Measurements from ENCODE around the gene OR5T1. TPM values are rescaled to one million over a fixed set of nuclear protein-coding genes. Genes with fewer than 3 reads are reported as not detected.

The OR5T1 gene
- not detected for total RNA-seq

GRCh38 chr11:56273854-56274253 is at the start of gene OR5T1:
OR5T1 (plus strand) TSS chr11:56274154; CDS start chr11:56275639, 1,485 bp downstream.
- no peak for ATAC-seq
- intact Hi-C loops (cut with DNase I) = no loop called here
- no peak for DNase-seq (ENCODE audit: low spot score)

GRCh38 chr11:56234155-56234554 is 39.8 kb upstream of the OR5T1 start, which contains the start of gene OR5T2:
OR5T2 (minus strand) TSS chr11:56234255; CDS start chr11:56233062, 1,193 bp downstream.
- ATAC-seq = no peak
- intact Hi-C loops (cut with DNase I) = no loop called here
- no peak for DNase-seq (ENCODE audit: low spot score)

GRCh38 chr11:56251954-56252353 is 22.0 kb upstream of the OR5T1 start, which contains the start of gene OR5T3:
OR5T3 (plus strand) TSS chr11:56252254; CDS start chr11:56252254, 0 bp downstream.
- intact Hi-C loops (cut with DNase I) = no loop called here
- DNase-seq (ENCODE audit: low spot score) (no peak), ATAC-seq (no peak)

- intact Hi-C loops (cut with DNase I) = no loop called here
- no peak for ATAC-seq
These were observed 2.9 kb upstream of the OR5T1 start for GRCh38 chr11:56271092-56271491.

GRCh38 chr11:56292154-56292553 is 18.2 kb downstream of the OR5T1 start, which contains the start of gene OR8H1:
OR8H1 (minus strand) TSS chr11:56292254; CDS start chr11:56291062, 1,192 bp downstream.
- intact Hi-C loops (cut with DNase I) = no loop called here
- no peak for ATAC-seq
- DNase-seq (ENCODE audit: low spot score) = no peak

More at GRCh38 chr11:56271092-56271491, 2.9 kb upstream of the OR5T1 start:
- no peak for DNase-seq (ENCODE audit: low spot score)

GRCh38 chr11:56296898-56297297 is 22.9 kb downstream of the OR5T1 start:
- intact Hi-C loops (cut with DNase I) = no loop called here
- no peak for ATAC-seq

GRCh38 chr11:56307836-56308235 is 33.9 kb downstream of the OR5T1 start:
- no peak for DNase-seq (ENCODE audit: low spot score)
- intact Hi-C loops (cut with DNase I) = no loop called here
- peak; percentile 13 for ATAC-seq

More at GRCh38 chr11:56296898-56297297, 22.9 kb downstream of the OR5T1 start:
- no peak for DNase-seq (ENCODE audit: low spot score)

GRCh38 chr11:56314844-56315243 is 40.9 kb downstream of the OR5T1 start, which contains the start of gene OR8K3:
OR8K3 (plus strand) TSS chr11:56315144; CDS start chr11:56318307, 3,163 bp downstream.
- intact Hi-C loops (cut with DNase I) = no loop called here
- ATAC-seq = no peak
- no peak for DNase-seq (ENCODE audit: low spot score)

Other genes starting within 250 kb of the OR5T1 start
- not detected for gene OR5AS1, start 246.5 kb upstream of the OR5T1 start, total RNA-seq
- gene OR8I2, start 180.8 kb upstream of the OR5T1 start, total RNA-seq = not detected
- not detected for gene OR8H2, start 170.5 kb upstream of the OR5T1 start, total RNA-seq
- not detected for gene OR8H3, start 151.8 kb upstream of the OR5T1 start, total RNA-seq
- gene OR8J3, start 134.0 kb upstream of the OR5T1 start, total RNA-seq = not detected
- gene OR8K5, start 113.8 kb upstream of the OR5T1 start, total RNA-seq = not detected
- not detected for gene OR5J2, start 97.5 kb upstream of the OR5T1 start, total RNA-seq
- gene OR5T2, start 39.9 kb upstream of the OR5T1 start, total RNA-seq = not detected
- not detected for gene OR5T3, start 21.9 kb upstream of the OR5T1 start, total RNA-seq
- not detected for gene OR8H1, start 18.1 kb downstream of the OR5T1 start, total RNA-seq
- gene OR8K3, start 41.0 kb downstream of the OR5T1 start, total RNA-seq = not detected
- gene OR8K1, start 71.9 kb downstream of the OR5T1 start, total RNA-seq = not detected
- not detected for gene OR8J1, start 80.1 kb downstream of the OR5T1 start, total RNA-seq
- gene OR8U1, start 101.5 kb downstream of the OR5T1 start, total RNA-seq = not detected
- not detected for gene OR5AL1, start 138.5 kb downstream of the OR5T1 start, total RNA-seq
- gene OR5M3, start 199.2 kb downstream of the OR5T1 start, total RNA-seq = not detected
- gene OR5M8, start 217.2 kb downstream of the OR5T1 start, total RNA-seq = not detected